Testis (tissue), 3 donors: ENCODE data around the gene ALK. TPM values are rescaled to one million over a fixed set of nuclear protein-coding genes. Genes with fewer than 3 reads are reported as not detected.

Source experiments
- DNase-seq: peaks from one replicate; pipeline ENCODE4 v3.0.0-alpha.2; 2019
- H3K27ac ChIP-seq, 2 donors: fragments of 200-600 bp; sonication (generic); one replicate each; pipeline ENCODE4 v1.5.1; 2019
- H3K27me3 ChIP-seq: fragments of 200-600 bp; sonication (generic); one replicate; pipeline ENCODE4 v1.5.1; 2019
- H3K36me3 ChIP-seq: fragments of 200-600 bp; sonication (generic); one replicate; pipeline ENCODE4 v1.5.1; 2017; ENCODE audit warnings: low read depth; ENCODE audit errors: missing control alignments
- H3K4me1 ChIP-seq: fragments of 200-600 bp; sonication (generic); one replicate; pipeline ENCODE4 v1.5.1; 2019
- H3K4me3 ChIP-seq, 2 donors: fragments of 200-600 bp; sonication (generic); one replicate each; pipeline ENCODE4 v1.5.1; 2017 to 2019
- H3K9me3 ChIP-seq: fragments of 200-600 bp; sonication (generic); one replicate; pipeline ENCODE4 v1.5.1; 2017
- POLR2A ChIP-seq: fragments of 450-650 bp; IDR thresholded peaks from one replicate; pipeline ENCODE4 v1.6.1; 2017; ENCODE audit warnings: antibody characterized with exemption, mild to moderate bottlenecking, moderate library complexity
- WGBS, 2 donors: methylation state at CpG; one replicate each; pipeline ENCODE4 v1.1.5; 2018; 5-methylcytosine and 5-hydroxymethylcytosine counted together
- intact Hi-C: fragments of 100-400 bp; cut with DNase I; formaldehyde crosslinking; loops from one replicate; pipeline ENCODE4 v1.15.1; 2023; ENCODE audit warnings: low total_unique reads
- polyA plus RNA-seq: library from polyadenylated mRNA; stranded (reverse); fragments of 350-450 nt; fragmentation: Illumina TruSeq; extraction: RNeasy Lipid Tissue Mini Kit (QIAGEN cat#74804); gene quantifications from one replicate; pipeline ENCODE4 v1.2.3, GENCODE V29; 2014; ENCODE audit warnings: low read depth, low replicate concordance; ENCODE audit not compliant: insufficient read depth
- total RNA-seq, 2 donors: library from RNA; depleted of rRNA; stranded (reverse); fragments of >200 nt; gene quantifications; one replicate each; pipeline ENCODE4 v1.2.3, GENCODE V29; 2016
- TF ChIP-seq, protein P1 (sequence below), 3 experiments: fragments of 450-650 bp in 2 of 3; fragments of 200-600 bp in 1 of 3; sonication (generic) in 1 of 3; IDR thresholded peaks; one replicate each; pipeline ENCODE4 v1.5.1; 2016 to 2019; ENCODE audit warnings: antibody characterized with exemption in 3 of 3, mild to moderate bottlenecking in 2 of 3, moderate library complexity in 1 of 3

Gene ALK
- total and polyA plus RNA-seq, 3 donors from 2014 or later = 2.1 to 3.8 (median 3.8) TPM

DNA sequence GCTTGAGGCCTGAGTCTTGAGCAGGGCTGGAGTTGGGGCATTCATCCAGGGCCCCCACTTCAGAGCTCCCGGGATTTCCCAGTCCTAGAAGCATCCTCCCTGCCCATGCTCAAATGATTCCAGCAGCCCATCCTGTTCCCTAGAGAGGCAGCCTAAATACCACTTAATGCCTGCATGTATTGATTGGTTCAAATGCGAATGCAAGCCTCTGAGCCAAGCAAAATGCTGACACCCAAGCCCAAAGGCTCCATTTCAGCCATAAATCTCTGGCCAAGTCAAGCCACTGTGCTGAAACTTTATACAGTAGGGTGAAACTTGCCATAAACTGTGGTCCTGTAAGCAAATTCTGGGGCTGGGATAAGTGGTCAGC is 526.4 kb downstream of the ALK start:
- TF ChIP-seq POLR2A = no peak
- TF ChIP-seq, protein P1, sequence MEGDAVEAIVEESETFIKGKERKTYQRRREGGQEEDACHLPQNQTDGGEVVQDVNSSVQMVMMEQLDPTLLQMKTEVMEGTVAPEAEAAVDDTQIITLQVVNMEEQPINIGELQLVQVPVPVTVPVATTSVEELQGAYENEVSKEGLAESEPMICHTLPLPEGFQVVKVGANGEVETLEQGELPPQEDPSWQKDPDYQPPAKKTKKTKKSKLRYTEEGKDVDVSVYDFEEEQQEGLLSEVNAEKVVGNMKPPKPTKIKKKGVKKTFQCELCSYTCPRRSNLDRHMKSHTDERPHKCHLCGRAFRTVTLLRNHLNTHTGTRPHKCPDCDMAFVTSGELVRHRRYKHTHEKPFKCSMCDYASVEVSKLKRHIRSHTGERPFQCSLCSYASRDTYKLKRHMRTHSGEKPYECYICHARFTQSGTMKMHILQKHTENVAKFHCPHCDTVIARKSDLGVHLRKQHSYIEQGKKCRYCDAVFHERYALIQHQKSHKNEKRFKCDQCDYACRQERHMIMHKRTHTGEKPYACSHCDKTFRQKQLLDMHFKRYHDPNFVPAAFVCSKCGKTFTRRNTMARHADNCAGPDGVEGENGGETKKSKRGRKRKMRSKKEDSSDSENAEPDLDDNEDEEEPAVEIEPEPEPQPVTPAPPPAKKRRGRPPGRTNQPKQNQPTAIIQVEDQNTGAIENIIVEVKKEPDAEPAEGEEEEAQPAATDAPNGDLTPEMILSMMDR (IDR thresholded peaks at IDR 0.05) = no peak
- no peaks in the 10 kb centered on the region for H3K27me3 ChIP-seq
- 69 to 79% methylated on average over 2 of the region's 2 CpGs for WGBS, 2 donors
- no peaks in the 10 kb centered on the region for H3K9me3 ChIP-seq
- H3K4me1 ChIP-seq = no peaks in the 10 kb centered on the region
- H3K27ac ChIP-seq = no peak overlapping the region
- no peak for DNase-seq
- no peak overlapping the region for H3K4me3 ChIP-seq
- H3K36me3 ChIP-seq = no peaks in the 10 kb centered on the region
- intact Hi-C loops = no loop called here

DNA sequence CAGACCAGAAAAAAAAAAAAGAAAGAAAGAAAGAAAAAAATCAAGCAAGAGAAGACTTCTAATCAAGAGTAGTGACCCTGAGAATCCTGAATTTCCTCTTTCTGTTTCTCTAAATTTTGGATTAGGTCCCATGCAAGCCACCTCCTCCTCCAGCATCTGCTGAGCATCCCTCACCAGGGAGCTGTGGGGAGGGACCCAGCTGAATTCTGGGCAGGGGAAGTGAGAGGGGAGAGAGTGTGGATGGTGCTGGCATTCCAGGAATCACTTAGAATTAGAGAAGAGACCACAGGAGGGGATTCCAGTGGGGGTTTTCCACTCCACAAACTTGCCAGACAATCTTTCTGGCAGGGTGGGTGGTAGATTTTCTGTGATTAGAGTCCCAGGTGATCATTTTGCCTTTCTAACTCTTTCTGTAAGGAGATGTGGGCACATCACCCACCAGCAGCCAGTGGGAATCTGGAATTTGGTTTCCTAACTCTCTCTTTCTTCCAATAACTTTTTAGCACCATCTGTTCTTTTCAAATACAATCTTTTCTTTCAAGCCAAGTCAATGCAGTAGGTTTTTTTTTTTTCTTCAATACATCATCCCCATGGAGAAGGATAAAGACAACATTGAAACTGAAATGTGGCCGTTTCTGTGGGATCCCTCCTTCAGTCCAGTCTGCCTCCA is 526.9 kb downstream of the ALK start:
- Histone ChIP-seq H3K4me3 (no peak overlapping the region), H3K36me3 (no peaks in the 10 kb centered on the region), H3K27ac (no peak overlapping the region), H3K4me1 (no peaks in the 10 kb centered on the region), H3K27me3 (no peaks in the 10 kb centered on the region), H3K9me3 (no peaks in the 10 kb centered on the region)
- intact Hi-C loops = no loop called here
- TF ChIP-seq, protein P1 (IDR thresholded peaks at IDR 0.05) = no peak
- TF ChIP-seq POLR2A = no peak
- DNase-seq = no peak
- WGBS, 2 donors = 39 to 42% methylated on average over 1 of the region's 1 CpG

DNA sequence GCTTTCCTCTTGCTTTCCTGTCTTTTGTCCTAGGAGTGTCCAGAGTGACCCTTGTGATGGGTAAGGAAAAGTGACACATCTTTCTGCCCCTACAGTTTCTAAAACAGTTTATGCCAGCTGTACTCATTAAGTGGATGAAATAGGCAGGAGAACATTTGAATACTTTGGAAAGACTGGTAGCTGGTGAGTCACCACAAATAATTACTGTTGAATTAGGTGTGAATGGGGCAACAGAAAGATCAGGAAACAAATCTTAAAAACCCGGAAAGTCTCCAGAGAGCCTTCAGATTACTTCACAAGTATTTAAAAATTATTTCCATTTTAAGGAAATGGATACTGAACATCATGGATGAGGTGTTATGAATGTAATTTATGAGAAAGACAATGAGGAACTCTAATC is 527.7 kb downstream of the ALK start:
- H3K36me3 ChIP-seq = no peaks in the 10 kb centered on the region
- 85 to 88% methylated on average over 1 of the region's 1 CpG for WGBS, 2 donors
- DNase-seq = no peak
- H3K27ac ChIP-seq = no peak overlapping the region
- TF ChIP-seq POLR2A = no peak
- TF ChIP-seq, protein P1 (IDR thresholded peaks at IDR 0.05) = no peak
- intact Hi-C loops = no loop called here
- no peaks in the 10 kb centered on the region for H3K9me3 ChIP-seq
- H3K4me1 ChIP-seq = no peaks in the 10 kb centered on the region
- H3K4me3 ChIP-seq = no peak overlapping the region
- H3K27me3 ChIP-seq = no peaks in the 10 kb centered on the region

DNA sequence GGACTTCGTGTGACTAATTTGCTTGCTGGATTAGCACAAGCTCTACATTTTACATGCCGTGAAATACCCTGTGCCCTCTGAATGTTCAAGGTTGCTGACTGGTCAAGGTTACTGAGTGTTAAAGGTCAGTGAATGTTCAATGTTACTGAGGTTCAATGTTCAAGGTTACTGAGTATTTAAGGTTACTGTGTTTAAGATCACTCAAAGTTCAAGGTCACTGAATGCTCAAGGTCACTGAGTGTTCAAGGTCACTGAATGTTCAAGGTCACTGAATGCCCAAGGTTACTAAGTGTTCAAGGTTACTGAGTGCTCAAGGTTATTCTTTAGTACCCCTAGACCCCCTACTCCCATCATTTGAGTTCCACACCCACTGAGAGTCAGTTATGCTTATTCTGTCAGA is 528.6 kb downstream of the ALK start:
- intact Hi-C loops = no loop called here
- no peak for DNase-seq
- Histone ChIP-seq H3K4me3 (no peak overlapping the region), H3K27me3 (no peaks in the 10 kb centered on the region), H3K4me1 (no peaks in the 10 kb centered on the region), H3K9me3 (no peaks in the 10 kb centered on the region), H3K36me3 (no peaks in the 10 kb centered on the region), H3K27ac (no peak overlapping the region)
- WGBS, 2 donors = 33 to 51% methylated on average over 2 of the region's 2 CpGs
- TF ChIP-seq POLR2A = no peak
- TF ChIP-seq, protein P1 (IDR thresholded peaks at IDR 0.05) = no peak

DNA sequence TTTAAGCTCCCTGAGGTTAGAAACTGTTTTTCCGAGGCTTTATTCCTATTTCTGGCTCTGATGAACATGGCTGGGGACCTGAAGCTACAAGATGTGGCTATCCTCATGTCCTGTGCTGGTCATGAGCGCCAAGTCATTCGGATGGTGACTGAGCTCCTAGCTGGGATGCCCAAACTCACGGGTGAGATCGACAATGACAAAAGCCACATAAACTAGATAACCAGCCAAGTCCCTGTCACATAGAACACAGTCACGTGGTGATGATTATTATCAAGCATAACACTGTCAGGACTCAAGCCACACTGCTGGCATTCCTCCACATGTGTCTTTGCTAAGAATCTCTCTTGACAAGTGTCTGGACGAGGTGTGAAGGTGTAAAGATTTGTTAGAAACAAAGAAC is 531.2 kb downstream of the ALK start:
- H3K36me3 ChIP-seq = no peaks in the 10 kb centered on the region
- no peak overlapping the region for H3K27ac ChIP-seq
- H3K4me1 ChIP-seq = no peaks in the 10 kb centered on the region
- no peaks in the 10 kb centered on the region for H3K27me3 ChIP-seq
- TF ChIP-seq, protein P1 (IDR thresholded peaks at IDR 0.05) = no peak
- TF ChIP-seq POLR2A = no peak
- H3K9me3 ChIP-seq = no peaks in the 10 kb centered on the region
- no peak for DNase-seq
- 70 to 78% methylated on average over 7 of the region's 7 CpGs for WGBS, 2 donors
- intact Hi-C loops = no loop called here
- no peak overlapping the region for H3K4me3 ChIP-seq
